Esophagus squamous epithelium (tissue), 4 donors: ENCODE data around the gene GIGYF2.

Experiments
- POLR2A ChIP-seq, 4 donors: fragments of 450-650 bp; IDR thresholded peaks; one replicate each; pipeline ENCODE4 v1.6.1; 2017; ENCODE audit warnings: antibody characterized with exemption in 4 of 4, mild to moderate bottlenecking in 4 of 4, moderate library complexity in 3 of 4
- TF ChIP-seq, protein P1 (sequence below), 6 experiments: fragments of 450-650 bp in 4 of 6; fragments of 200-600 bp in 2 of 6; sonication (generic) in 2 of 6; IDR thresholded peaks; one replicate each; pipeline ENCODE4 v1.5.1; 2016 to 2019; ENCODE audit warnings: antibody characterized with exemption in 6 of 6, mild to moderate bottlenecking in 4 of 6, moderate library complexity in 4 of 6

DNA sequence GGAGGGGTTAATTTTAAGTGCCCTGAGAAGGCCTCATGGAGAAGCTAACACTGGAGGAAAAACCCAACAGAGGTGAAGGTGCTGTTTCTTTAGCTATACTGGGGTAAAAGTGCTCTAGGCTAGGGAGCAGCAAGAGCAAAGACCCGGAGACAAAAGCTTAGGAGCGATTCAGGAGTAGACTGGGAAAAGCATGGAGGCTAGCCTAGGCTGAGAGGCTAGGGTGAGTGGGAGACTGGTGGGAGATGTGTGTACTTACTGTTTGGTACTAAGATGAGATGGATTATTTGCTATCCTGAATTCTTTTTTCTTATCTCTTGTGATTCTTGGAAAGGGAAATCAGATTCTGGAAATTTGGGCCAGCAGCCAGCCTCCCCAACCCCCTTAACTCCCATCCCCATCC, 2.0 kb downstream of the GIGYF2 start:
- TF ChIP-seq, protein P1, sequence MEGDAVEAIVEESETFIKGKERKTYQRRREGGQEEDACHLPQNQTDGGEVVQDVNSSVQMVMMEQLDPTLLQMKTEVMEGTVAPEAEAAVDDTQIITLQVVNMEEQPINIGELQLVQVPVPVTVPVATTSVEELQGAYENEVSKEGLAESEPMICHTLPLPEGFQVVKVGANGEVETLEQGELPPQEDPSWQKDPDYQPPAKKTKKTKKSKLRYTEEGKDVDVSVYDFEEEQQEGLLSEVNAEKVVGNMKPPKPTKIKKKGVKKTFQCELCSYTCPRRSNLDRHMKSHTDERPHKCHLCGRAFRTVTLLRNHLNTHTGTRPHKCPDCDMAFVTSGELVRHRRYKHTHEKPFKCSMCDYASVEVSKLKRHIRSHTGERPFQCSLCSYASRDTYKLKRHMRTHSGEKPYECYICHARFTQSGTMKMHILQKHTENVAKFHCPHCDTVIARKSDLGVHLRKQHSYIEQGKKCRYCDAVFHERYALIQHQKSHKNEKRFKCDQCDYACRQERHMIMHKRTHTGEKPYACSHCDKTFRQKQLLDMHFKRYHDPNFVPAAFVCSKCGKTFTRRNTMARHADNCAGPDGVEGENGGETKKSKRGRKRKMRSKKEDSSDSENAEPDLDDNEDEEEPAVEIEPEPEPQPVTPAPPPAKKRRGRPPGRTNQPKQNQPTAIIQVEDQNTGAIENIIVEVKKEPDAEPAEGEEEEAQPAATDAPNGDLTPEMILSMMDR (IDR thresholded peaks at IDR 0.05), result no peak
- no peak for TF ChIP-seq POLR2A (IDR thresholded peaks at IDR 0.05)
